ENCODE data around the gene NT5DC1.

The NT5DC1 gene

GRCh38 chr6:116100419-116101301 is at the start of gene NT5DC1:
Gene NT5DC1 (plus strand): TSS chr6:116100853. CDS start chr6:116100931, 78 bp downstream.
- H3K27me3 Mint-ChIP-seq: no peaks in the 10 kb centered on the region
- H3K27ac Mint-ChIP-seq: peak within 1 kb of the TSS; percentile 81
- no peaks in the 10 kb centered on the region for H3K36me3 Mint-ChIP-seq
- no peaks in the 10 kb centered on the region for H3K9me3 Mint-ChIP-seq
- H3K4me1 Mint-ChIP-seq: peaks cover 62% of the 10 kb centered on the region
- H3K4me3 Mint-ChIP-seq: peak within 1 kb of the TSS; percentile 95

DNA sequence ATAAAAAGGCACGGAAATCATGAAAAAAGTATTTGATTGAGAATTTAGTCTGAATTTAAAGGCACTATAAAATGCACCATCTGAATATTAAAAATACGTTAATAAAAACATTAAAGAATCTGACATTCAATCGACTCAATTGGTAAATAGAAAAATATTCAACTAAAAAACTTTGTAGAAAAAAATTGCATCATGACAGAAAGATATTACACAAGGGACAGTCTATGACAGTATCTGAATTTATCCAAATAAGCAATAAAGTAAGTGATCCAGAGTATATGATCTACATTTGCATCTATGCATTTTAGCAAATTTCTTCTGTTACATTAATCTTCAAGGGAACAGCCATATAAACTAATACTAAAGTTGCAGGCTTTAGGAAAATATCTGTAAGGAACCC is 49.4 kb upstream of the NT5DC1 start:
- H3K27me3 Mint-ChIP-seq: peaks cover 15% of the 10 kb centered on the region
- H3K9me3 Mint-ChIP-seq: no peaks in the 10 kb centered on the region
- no peaks in the 10 kb centered on the region for H3K4me1 Mint-ChIP-seq
- H3K27ac Mint-ChIP-seq: no peak overlapping the region
- no peaks in the 10 kb centered on the region for H3K36me3 Mint-ChIP-seq
- no peak overlapping the region for H3K4me3 Mint-ChIP-seq

DNA sequence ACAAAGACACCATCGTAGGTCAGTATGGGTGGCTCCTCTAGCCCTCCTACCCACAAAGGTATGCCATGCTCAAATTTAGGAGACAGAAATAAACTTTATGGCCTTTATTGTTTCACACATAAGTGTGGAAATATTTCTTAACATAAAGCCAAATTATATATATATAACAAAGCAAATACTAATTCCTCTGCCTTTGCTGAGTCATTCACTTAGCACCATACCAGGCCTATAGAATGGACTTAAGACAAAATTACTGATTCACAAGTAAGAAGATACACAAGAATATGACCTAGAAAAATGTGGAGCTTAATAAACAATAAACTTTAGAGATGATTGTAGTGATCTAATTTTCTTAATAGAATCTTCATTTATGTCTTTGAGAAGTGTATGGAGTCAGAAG is 45.1 kb upstream of the NT5DC1 start:
- no peaks in the 10 kb centered on the region for H3K36me3 Mint-ChIP-seq
- no peaks in the 10 kb centered on the region for H3K4me1 Mint-ChIP-seq
- H3K27me3 Mint-ChIP-seq: peaks cover 5% of the 10 kb centered on the region

DNA sequence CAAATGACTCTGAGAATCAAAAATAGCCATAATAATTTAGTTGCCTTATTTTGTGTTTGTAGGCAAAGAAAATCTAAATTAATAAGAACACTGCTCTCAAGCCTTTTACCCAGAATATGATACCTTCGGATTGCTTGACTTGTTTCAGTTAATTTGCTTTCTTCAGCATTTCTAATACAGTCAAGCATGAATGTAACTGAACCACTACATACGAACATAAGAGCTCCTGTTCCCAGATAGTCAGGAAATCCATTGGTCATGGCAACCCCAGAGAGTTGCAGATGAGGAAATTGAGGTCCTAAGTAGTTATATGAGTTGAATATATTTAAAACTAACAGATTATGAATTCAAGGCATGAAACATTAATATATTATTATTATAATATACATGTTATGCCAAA is 42.9 kb upstream of the NT5DC1 start:
- H3K27ac Mint-ChIP-seq: no peak overlapping the region
- H3K9me3 Mint-ChIP-seq: no peaks in the 10 kb centered on the region
- H3K36me3 Mint-ChIP-seq: no peaks in the 10 kb centered on the region
- H3K4me3 Mint-ChIP-seq: no peak overlapping the region
- peaks cover 4% of the 10 kb centered on the region for H3K27me3 Mint-ChIP-seq
- no peaks in the 10 kb centered on the region for H3K4me1 Mint-ChIP-seq

More for the DNA sequence above, 45.1 kb upstream of the NT5DC1 start:
- Mint-ChIP-seq H3K27ac (no peak overlapping the region), H3K9me3 (no peaks in the 10 kb centered on the region), H3K4me3 (no peak overlapping the region)

DNA sequence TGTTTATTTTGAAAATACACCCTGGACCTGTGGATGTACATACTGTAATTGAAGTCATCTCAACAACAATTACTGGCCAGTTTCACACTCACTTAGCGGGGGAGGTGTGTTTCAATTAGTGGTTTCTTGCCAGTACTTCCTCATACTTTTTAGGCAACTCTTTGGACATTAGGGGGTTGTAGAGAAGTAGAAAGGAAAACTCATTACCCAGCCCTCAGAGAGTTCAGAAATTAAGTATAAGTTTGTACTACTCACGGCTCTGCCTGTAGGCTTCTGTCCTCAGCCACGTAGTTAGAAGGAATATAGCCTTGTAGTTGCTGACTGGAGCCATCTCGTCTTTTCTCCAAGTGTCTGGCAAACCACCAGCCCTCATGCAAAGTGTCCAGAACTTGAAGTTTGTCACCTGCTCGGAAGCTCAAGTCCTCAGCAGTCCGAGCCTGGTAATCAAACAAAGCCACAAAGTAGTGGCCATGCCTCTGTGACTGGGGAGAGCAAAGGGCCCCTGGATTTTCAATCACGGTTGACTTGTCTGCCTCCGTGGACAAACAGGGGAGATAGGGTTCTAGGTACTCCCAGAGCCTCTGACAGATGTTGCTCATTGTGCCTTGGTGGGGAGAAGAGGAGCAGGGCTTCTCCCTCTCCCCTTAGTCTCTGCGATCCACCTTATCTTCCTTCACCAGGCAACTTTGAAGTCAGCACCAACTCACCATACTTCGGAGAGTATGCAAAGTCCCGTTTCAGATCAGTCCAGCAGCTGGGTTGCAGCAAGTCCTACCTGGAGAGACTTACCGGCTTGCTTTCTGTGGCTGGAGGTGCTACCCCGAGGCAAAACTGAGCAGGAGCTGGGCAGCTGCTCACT is 40.7 kb upstream of the NT5DC1 start:
- Mint-ChIP-seq H3K9me3 (no peaks in the 10 kb centered on the region), H3K36me3 (no peaks in the 10 kb centered on the region), H3K27ac (no peak overlapping the region), H3K4me1 (no peaks in the 10 kb centered on the region), H3K27me3 (peaks cover 4% of the 10 kb centered on the region), H3K4me3 (no peak overlapping the region)

- H3K36me3 Mint-ChIP-seq: no peaks in the 10 kb centered on the region
- no peaks in the 10 kb centered on the region for H3K4me1 Mint-ChIP-seq
- no peak within 1 kb of the TSS for H3K4me3 Mint-ChIP-seq
- peaks cover 4% of the 10 kb centered on the region for H3K27me3 Mint-ChIP-seq
- H3K27ac Mint-ChIP-seq: no peak within 1 kb of the TSS
- H3K9me3 Mint-ChIP-seq: no peaks in the 10 kb centered on the region
Observed at GRCh38 chr6:116060572-116061283, 39.9 kb upstream of the NT5DC1 start, which contains the start of gene FRK. Gene FRK (minus strand): TSS chr6:116060891. CDS start chr6:116060311, 580 bp downstream.

DNA sequence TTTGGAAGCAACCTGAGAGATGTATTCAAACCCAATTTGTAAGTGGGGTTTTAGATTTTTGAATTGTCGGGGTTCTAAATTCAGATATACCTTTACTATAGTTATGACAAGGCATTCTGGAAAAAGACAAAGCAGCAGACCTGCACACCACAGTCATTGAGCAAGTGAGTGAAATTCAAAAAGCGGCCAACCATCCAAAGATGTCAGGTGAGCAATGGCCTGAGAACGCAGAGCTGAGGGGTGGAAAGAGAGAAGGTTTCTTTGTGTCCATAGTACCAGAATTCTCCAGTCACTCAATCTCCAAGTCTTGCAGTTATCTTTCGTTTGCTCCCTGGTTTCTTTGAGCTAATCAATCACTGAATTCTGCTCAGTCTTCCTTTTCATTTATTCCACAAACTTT is 38.2 kb upstream of the NT5DC1 start:
- H3K4me1 Mint-ChIP-seq: no peaks in the 10 kb centered on the region
- no peak overlapping the region for H3K27ac Mint-ChIP-seq
- H3K4me3 Mint-ChIP-seq: no peak overlapping the region
- H3K9me3 Mint-ChIP-seq: no peaks in the 10 kb centered on the region
- no peaks in the 10 kb centered on the region for H3K36me3 Mint-ChIP-seq
- peaks cover 2% of the 10 kb centered on the region for H3K27me3 Mint-ChIP-seq

DNA sequence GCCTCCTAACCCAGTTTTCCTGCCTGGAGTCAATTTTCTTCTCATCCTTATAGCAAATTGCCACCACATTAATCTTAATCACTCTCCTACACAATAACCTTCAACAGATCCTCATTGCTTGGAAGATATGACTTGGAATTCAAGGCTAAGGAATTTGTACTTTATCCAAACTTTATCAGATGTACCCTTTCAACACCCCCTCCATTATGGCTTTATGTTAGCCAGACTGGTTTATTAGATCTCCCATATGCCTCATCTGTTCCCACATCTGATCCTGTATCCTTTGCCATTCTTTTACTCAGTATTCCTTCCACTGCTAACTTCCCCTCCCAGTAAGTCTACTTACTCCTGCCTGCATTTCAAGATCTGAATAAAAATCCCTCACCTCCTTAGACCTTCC is 36.0 kb upstream of the NT5DC1 start:
- Mint-ChIP-seq H3K4me3 (no peak overlapping the region), H3K9me3 (no peaks in the 10 kb centered on the region), H3K27me3 (peaks cover 1% of the 10 kb centered on the region), H3K36me3 (no peaks in the 10 kb centered on the region), H3K27ac (no peak overlapping the region), H3K4me1 (no peaks in the 10 kb centered on the region)

DNA sequence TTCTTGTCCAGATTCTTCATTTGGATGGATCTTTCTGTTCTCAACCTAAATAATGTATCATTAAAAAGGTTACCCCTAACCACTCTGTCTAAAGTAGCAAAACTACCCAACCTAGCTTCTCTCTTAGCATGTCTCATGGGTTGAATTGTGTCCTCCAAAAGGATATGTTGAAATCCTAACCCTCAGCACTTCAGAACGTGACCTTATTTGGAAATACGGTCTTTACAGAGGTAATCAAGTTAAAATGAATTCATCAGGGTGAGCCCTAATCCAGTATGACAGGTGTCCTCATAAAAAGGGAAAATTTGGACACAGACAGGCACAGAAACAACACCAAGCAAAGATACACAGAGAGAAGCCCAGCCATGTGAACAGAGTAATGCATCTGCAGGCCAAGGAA is 33.9 kb upstream of the NT5DC1 start:
- no peaks in the 10 kb centered on the region for H3K9me3 Mint-ChIP-seq
- H3K4me1 Mint-ChIP-seq: no peaks in the 10 kb centered on the region
- H3K27ac Mint-ChIP-seq: no peak overlapping the region
- peaks cover 1% of the 10 kb centered on the region for H3K27me3 Mint-ChIP-seq
- no peaks in the 10 kb centered on the region for H3K36me3 Mint-ChIP-seq
- H3K4me3 Mint-ChIP-seq: no peak overlapping the region

DNA sequence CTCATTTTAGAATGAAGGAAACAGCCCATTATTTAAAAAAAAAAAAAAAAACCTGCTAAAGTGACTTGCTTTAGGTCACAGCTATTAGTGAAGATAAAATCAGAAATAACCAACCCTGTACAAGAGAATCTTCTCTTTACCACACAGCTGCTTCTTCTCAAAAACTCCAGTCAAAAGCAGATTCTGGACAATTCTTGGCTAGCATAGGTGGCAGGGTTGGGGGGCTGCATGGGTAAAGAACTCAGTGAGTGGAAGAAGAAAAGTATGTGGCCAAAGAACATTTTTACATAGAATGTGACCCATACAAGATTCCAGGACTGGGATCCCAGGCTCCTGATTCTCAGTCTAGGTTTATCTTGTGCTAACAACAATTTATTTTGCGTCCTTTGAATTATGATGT is 30.6 kb upstream of the NT5DC1 start:
- Mint-ChIP-seq H3K9me3 (no peaks in the 10 kb centered on the region), H3K27me3 (peaks cover 1% of the 10 kb centered on the region), H3K4me3 (no peak overlapping the region), H3K4me1 (no peaks in the 10 kb centered on the region), H3K36me3 (no peaks in the 10 kb centered on the region), H3K27ac (no peak overlapping the region)

DNA sequence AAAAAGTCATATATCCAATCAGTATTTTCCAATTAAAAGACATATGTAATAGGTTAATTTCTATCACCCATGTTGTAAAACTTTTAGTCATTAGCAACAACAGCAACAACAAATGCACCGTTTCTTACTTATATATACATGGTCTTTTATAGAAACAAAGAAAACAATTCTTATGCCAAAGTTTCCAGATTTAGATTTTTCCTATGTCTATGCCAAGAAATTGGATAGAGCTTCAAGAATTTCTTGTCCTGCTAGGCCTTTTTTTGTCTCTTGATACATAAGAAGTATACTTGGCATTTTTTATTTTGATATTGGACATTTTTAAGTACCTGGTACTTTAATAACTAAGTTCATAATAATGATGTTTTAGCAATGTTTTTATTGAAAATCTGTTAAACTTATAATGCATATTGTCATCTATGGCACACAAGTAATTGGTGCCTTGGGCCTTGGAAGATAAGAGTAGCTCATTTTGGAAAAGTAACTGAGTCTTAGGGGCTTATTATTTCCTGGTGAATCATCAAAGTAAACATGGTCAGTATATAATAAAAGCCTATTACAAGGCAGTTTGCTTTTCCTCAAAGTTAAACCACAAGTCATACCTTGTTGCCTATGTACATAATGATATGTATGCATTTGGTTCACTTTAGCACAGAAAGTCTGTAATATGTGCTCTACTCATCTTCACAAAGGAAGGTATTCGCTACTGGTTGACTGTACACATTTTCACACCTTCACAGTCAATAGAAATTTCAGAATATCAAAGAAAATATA is 29.9 kb upstream of the NT5DC1 start:
- no peaks in the 10 kb centered on the region for H3K4me1 Mint-ChIP-seq
- H3K36me3 Mint-ChIP-seq: no peaks in the 10 kb centered on the region
- no peak overlapping the region for H3K4me3 Mint-ChIP-seq
- no peaks in the 10 kb centered on the region for H3K9me3 Mint-ChIP-seq
- H3K27ac Mint-ChIP-seq: no peak overlapping the region
- peaks cover 1% of the 10 kb centered on the region for H3K27me3 Mint-ChIP-seq

DNA sequence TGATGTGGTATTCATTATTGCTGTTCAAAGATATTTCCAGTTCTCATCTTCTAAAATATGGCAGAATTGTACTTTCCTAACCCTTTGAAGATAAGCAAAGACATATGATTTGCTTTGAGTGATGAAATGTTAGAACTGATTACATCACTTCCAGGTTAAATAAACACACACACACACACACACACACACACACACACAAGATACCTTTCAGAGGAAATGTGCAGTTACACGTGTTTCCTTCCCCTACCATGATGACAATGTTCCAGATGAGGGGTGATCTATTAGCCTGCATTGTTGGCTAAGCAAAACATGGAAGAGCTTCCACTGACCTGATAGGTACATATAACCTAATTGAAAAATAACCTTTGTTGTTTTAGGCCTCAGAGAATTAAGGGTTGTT is 28.3 kb upstream of the NT5DC1 start:
- no peaks in the 10 kb centered on the region for H3K9me3 Mint-ChIP-seq
- H3K27ac Mint-ChIP-seq: no peak overlapping the region
- no peak overlapping the region for H3K4me3 Mint-ChIP-seq
- H3K36me3 Mint-ChIP-seq: no peaks in the 10 kb centered on the region
- H3K27me3 Mint-ChIP-seq: peaks cover 2% of the 10 kb centered on the region
- no peaks in the 10 kb centered on the region for H3K4me1 Mint-ChIP-seq

DNA sequence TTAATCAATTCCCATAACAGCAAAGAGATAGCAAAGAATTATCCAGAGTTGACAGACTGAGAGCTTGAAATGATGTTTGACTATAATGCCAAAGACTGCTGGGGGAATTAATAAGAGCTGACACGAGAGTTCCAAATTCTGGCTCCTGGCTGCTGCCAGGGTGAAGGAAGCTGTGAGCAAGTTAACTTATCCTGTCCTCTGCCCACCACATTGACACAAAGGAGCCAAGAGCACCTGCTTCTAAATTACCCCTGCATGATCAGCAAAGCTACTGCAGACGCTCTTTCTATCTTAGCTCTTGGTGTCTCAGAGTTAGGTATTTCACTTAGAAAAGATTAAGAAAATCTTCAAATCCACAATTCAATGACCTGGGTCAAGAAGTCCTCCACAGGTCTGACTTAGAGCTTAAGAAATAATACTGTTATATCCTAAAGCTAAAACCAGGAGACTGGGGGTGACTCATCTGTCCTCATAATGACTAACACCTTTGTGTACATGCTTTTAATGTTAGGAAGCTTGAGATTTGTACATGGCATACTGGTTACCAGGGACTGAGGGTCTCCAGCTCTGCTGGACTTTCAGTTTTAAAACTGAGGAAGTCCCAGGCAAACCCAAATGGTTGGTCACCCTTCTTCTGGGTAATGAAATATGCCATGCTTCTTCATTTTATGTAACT is 26.8 kb upstream of the NT5DC1 start:
- Mint-ChIP-seq H3K36me3 (no peaks in the 10 kb centered on the region), H3K9me3 (no peaks in the 10 kb centered on the region), H3K27me3 (peaks cover 5% of the 10 kb centered on the region), H3K4me3 (no peak overlapping the region), H3K4me1 (no peaks in the 10 kb centered on the region), H3K27ac (no peak overlapping the region)

DNA sequence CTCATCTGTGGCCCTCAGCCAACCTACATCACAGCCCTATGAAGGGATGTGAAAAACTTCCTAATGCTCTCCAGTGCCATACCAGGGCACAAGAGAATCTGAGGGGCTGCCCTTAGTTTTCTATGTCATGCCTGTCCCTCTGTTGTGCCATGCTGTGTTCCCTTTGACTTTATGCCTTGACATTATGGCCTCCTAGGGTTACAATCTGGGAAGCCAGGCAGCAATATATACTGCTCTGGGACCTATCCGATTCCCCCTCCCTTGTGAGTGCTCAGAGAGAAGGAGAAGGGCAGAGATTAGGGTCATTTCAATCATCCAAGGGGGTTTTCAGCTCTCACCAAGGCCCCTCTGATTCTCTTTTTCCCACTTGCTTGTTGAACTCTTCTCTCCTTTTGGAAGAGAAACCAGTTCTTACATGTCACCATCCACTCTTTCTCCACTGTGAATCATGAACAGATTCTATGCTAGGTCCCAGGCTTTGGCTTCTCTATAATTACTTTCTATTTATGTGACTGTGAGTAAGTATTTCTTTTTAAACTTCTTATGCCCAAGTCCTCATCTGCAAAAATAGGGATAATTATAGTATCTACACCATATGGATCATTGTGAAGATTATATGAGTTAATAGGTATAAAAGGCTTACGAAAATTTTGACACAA is 25.8 kb upstream of the NT5DC1 start:
- Mint-ChIP-seq H3K36me3 (no peaks in the 10 kb centered on the region), H3K27ac (no peak overlapping the region), H3K27me3 (peaks cover 5% of the 10 kb centered on the region), H3K4me3 (no peak overlapping the region), H3K9me3 (no peaks in the 10 kb centered on the region), H3K4me1 (no peaks in the 10 kb centered on the region)
